Stomach (tissue), 9 donors: ENCODE results near the gene SPHK1. TPM values are rescaled to one million over a fixed set of nuclear protein-coding genes. Genes with fewer than 3 reads are reported as not detected.

Experiments
- DNase-seq, 2 donors: peaks; one replicate each; pipeline versions ENCODE4 v3.0.0 to v3.0.0-alpha.2; 2013 to 2019
- H3K27ac ChIP-seq, 5 donors: fragments of 200-600 bp in 4 of 5; sonication (generic) in 4 of 5; one replicate each; pipeline ENCODE4 v1.5.1; 2013 to 2019; ENCODE audit warnings: mild to moderate bottlenecking in 1 of 5, moderate library complexity in 1 of 5
- H3K27me3 ChIP-seq, 3 donors: fragments of 200-600 bp; sonication (generic); one replicate each; pipeline ENCODE4 v1.5.1; 2017 to 2019; ENCODE audit warnings: mixed run types in 1 of 3
- H3K36me3 ChIP-seq, 4 donors: fragments of 200-600 bp; sonication (generic); 1 replicate in 3 of 4; 2 replicates in 1 of 4; pipeline ENCODE4 v1.5.1; 2016 to 2019
- H3K4me1 ChIP-seq, 4 donors: fragments of 200-600 bp; sonication (generic); one replicate each; pipeline ENCODE4 v1.5.1; 2016 to 2019
- H3K4me3 ChIP-seq, 4 donors: fragments of 200-600 bp; sonication (generic) in 3 of 4; one replicate each; pipeline ENCODE4 v1.5.1; 2016 to 2019; ENCODE audit warnings: mild to moderate bottlenecking in 1 of 4
- H3K9me3 ChIP-seq, 4 donors: fragments of 200-600 bp; sonication (generic); one replicate each; pipeline ENCODE4 v1.5.1; 2016 to 2019
- EP300 ChIP-seq: sonication (generic); formaldehyde crosslinking; IDR thresholded peaks from one replicate; pipeline ENCODE4 v1.6.1; 2017; ENCODE audit warnings: antibody characterized with exemption
- POLR2A ChIP-seq, 4 donors: fragments of 450-650 bp; IDR thresholded peaks; one replicate each; pipeline ENCODE4 v1.6.1; 2016; ENCODE audit warnings: antibody characterized with exemption in 4 of 4, control low read depth in 2 of 4, mild to moderate bottlenecking in 1 of 4, moderate library complexity in 1 of 4
- POLR2AphosphoS5 ChIP-seq, 3 donors: sonication (generic); formaldehyde crosslinking; IDR thresholded peaks; one replicate each; pipeline ENCODE4 v1.6.1; 2016; ENCODE audit warnings: antibody characterized with exemption in 3 of 3
- WGBS, 5 donors: extraction: QIAGEN DNeasy Blood & Tissue Kit in 3 of 5; methylation state at CpG; one replicate each; pipeline versions ENCODE4 v1.1.5 to v1.1.7; 2013 to 2018; 5-methylcytosine and 5-hydroxymethylcytosine counted together
- intact Hi-C: fragments of 100-400 bp; cut with DNase I; formaldehyde crosslinking; loops from one replicate; pipeline ENCODE4 v1.15.1; 2023; ENCODE audit warnings: low total_unique reads
- polyA plus RNA-seq, 3 donors: library from polyadenylated mRNA; stranded (reverse); fragments of 200-250 nt; gene quantifications; one replicate each; pipeline ENCODE4 v1.2.3, GENCODE V29; 2013
- total RNA-seq, 5 donors: library from RNA; depleted of rRNA; stranded (reverse); fragments of >200 nt; gene quantifications; one replicate each; pipeline versions ENCODE4 v1.1.0 to v1.2.3, GENCODE V29; 2014 to 2016
- TF ChIP-seq, protein P1 (sequence below), 7 experiments: fragments of 450-650 bp in 4 of 7; fragments of 200-600 bp in 3 of 7; sonication (generic) in 3 of 7; IDR thresholded peaks; one replicate each; pipeline ENCODE4 v1.5.1; 2016 to 2019; ENCODE audit warnings: antibody characterized with exemption in 7 of 7, control low read depth in 2 of 7, mild to moderate bottlenecking in 1 of 7
- donor health status: healthy with polysubstance abuse.
- donor health status: Bipolar disorder and iron deficiency.
- donor health status: healthy.

SPHK1 gene
- total and polyA plus RNA-seq, 8 donors, result 0.45 to 13.9 (median 5.8) TPM; not detected in 1

DNA sequence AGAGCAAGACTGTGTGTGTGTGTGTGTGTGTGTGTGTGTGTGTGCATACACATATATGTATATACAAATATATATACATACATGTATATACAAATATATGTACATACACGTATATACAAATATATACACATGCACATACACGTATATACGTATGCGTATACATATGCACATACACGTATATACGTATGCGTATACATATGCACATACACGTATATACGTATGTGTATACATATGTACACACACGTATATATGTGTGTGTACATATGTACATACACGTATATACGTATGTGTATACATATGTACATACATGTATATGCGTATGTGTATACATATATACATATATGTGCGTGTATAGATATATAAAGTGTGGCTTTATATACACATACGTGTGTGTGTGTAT is 31.4 kb downstream of the SPHK1 start:
- Histone ChIP-seq H3K36me3 (peaks cover 0 to 18% (median 11%) of the 10 kb centered on the region in 4 donors), H3K27me3 (no peaks in the 10 kb centered on the region), H3K9me3 (no peaks in the 10 kb centered on the region), H3K4me1 (peaks cover 14 to 48% (median 35%) of the 10 kb centered on the region in 4 donors), H3K27ac (no peak overlapping the region), H3K4me3 (no peak overlapping the region)
- DNase-seq, result no peak
- TF ChIP-seq EP300, result no peak
- TF ChIP-seq, protein P1, sequence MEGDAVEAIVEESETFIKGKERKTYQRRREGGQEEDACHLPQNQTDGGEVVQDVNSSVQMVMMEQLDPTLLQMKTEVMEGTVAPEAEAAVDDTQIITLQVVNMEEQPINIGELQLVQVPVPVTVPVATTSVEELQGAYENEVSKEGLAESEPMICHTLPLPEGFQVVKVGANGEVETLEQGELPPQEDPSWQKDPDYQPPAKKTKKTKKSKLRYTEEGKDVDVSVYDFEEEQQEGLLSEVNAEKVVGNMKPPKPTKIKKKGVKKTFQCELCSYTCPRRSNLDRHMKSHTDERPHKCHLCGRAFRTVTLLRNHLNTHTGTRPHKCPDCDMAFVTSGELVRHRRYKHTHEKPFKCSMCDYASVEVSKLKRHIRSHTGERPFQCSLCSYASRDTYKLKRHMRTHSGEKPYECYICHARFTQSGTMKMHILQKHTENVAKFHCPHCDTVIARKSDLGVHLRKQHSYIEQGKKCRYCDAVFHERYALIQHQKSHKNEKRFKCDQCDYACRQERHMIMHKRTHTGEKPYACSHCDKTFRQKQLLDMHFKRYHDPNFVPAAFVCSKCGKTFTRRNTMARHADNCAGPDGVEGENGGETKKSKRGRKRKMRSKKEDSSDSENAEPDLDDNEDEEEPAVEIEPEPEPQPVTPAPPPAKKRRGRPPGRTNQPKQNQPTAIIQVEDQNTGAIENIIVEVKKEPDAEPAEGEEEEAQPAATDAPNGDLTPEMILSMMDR (IDR thresholded peaks at IDR 0.05), result no peak
- no peak for TF ChIP-seq POLR2A (IDR thresholded peaks at IDR 0.05)
- no peak for TF ChIP-seq POLR2AphosphoS5 (IDR thresholded peaks at IDR 0.05)
- intact Hi-C loops, result no loop called here
- 80 to 89% (median 83%) methylated on average over 15 of the region's 15 CpGs for WGBS, 5 donors

DNA sequence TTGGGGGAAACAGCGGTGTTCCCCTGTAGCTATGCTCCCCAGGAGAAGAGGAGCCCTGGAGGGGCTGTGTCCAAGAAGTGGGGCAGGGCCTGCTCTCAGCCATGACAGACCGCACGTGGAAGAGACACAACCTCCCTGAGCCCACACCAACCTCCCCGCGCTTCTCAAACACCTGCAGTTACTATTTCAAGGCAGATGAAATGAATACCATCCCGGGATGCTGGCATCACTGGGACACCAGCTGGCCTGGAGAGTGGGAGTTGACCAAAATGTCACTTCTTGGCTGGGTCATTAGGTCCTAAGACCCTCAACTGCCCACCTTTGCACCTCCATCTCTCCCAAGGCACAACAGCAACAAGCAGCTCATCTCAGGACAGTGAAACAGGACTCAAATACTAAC is 32.0 kb downstream of the SPHK1 start:
- TF ChIP-seq POLR2A (IDR thresholded peaks at IDR 0.05) (no peak), EP300 (no peak), POLR2AphosphoS5 (IDR thresholded peaks at IDR 0.05) (no peak)
- TF ChIP-seq, protein P1 (IDR thresholded peaks at IDR 0.05), result no peak
- 88 to 96% (median 91%) methylated on average over 4 to 6 of the region's 6 CpGs for WGBS, 5 donors

DNA sequence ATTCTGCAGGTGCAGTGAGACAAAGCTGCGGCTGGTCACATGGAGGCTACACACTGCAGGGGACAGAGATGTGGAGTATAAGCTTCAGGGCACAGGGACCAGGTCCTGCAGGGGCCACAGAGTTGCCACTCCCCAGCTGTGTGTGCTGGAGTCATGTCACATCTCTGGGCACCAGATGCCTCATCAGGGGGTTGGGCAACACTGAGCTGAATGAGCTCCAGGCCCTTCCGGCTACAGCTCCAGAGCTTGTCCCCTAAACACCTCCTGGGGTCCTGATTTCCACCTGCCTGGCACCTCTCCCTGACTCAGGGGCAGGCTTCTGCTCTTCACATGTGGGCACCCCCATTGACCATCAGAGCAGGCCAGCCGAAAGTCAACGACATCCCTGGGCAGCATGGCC is 32.5 kb downstream of the SPHK1 start:
- no peak for TF ChIP-seq EP300
- TF ChIP-seq POLR2A (IDR thresholded peaks at IDR 0.05), result no peak
- TF ChIP-seq POLR2AphosphoS5 (IDR thresholded peaks at IDR 0.05), result no peak
- TF ChIP-seq, protein P1 (IDR thresholded peaks at IDR 0.05), result no peak
- Histone ChIP-seq H3K36me3 (peaks cover 0 to 17% (median 7%) of the 10 kb centered on the region in 4 donors), H3K27me3 (no peaks in the 10 kb centered on the region), H3K9me3 (no peaks in the 10 kb centered on the region), H3K4me1 (peaks cover 14 to 59% (median 43%) of the 10 kb centered on the region in 4 donors), H3K27ac (no peak overlapping the region), H3K4me3 (no peak overlapping the region)
- WGBS, 5 donors, result 88 to 99% (median 98%) methylated on average over 2 to 4 of the region's 4 CpGs
- no peak for DNase-seq
- intact Hi-C loops, result no loop called here

More for the DNA sequence above, 32.0 kb downstream of the SPHK1 start:
- no peaks in the 10 kb centered on the region for H3K27me3 ChIP-seq
- H3K9me3 ChIP-seq, result no peaks in the 10 kb centered on the region
- no peak for DNase-seq
- H3K27ac ChIP-seq, result no peak overlapping the region
- H3K4me1 ChIP-seq, result peaks cover 14 to 55% (median 42%) of the 10 kb centered on the region in 4 donors
- intact Hi-C loops, result no loop called here
- no peak overlapping the region for H3K4me3 ChIP-seq
- H3K36me3 ChIP-seq, result peaks cover 0 to 18% (median 9%) of the 10 kb centered on the region in 4 donors

DNA sequence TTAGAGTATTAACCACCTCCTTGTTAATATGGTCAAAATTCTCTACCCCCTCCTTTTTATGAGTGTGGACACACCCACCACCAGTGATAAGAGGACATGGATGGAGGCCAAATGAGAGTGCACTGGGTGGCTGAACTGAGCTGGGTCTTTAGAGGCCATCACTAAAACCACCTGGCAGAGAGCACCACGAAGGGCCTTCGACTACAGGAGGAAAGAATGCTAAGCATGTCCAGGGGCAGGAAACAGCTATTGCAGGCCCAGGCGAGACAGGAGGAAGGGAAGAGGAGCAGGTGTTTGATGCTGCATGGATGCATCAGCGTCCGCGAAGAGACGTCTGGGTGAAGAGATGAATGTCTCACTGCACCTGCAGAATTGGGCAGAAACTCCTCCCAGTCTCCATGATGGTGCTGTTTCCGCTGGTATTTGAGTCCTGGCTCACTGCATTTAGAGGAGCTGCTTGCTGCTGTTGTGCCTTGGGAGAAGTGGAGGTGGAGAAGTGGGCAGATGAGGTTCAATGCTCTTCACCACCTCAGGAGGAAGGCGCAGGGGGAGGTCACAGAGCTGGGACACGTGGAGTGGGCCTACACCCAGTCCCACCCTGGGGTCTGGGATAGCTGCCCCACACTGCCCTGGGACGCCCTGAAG is 33.2 kb downstream of the SPHK1 start:
- no peak for DNase-seq
- TF ChIP-seq POLR2AphosphoS5 (IDR thresholded peaks at IDR 0.05), result no peak
- TF ChIP-seq, protein P1 (IDR thresholded peaks at IDR 0.05), result no peak
- no peak for TF ChIP-seq EP300
- peaks cover 14 to 59% (median 43%) of the 10 kb centered on the region in 4 donors for H3K4me1 ChIP-seq
- H3K27ac ChIP-seq, result no peak overlapping the region
- H3K9me3 ChIP-seq, result no peaks in the 10 kb centered on the region
- 56 to 71% (median 61%) methylated on average over 11 of the region's 11 CpGs for WGBS, 5 donors
- H3K27me3 ChIP-seq, result no peaks in the 10 kb centered on the region
- no peak overlapping the region for H3K4me3 ChIP-seq
- H3K36me3 ChIP-seq, result peaks cover 0 to 9% (median 3%) of the 10 kb centered on the region in 4 donors
- intact Hi-C loops, result no loop called here
